Stomach smooth muscle (tissue), 2 donors: ENCODE measurements around the gene PIGT.
"Not testable (repeated sequence)": the region's sequence is repeated elsewhere in the genome, so short reads cannot be mapped to it uniquely, and the experiment has no call there.

Experiments
- H3K27ac ChIP-seq: one replicate; pipeline ENCODE4 v1.7.0; 2013; ENCODE audit warnings: mild to moderate bottlenecking, low read length, inconsistent platforms
- H3K27me3 ChIP-seq, 2 donors: one replicate each; pipeline ENCODE4 v1.7.0; 2013; ENCODE audit warnings: low read length in 2 of 2; ENCODE audit not compliant: insufficient read depth in 2 of 2, control insufficient read depth in 1 of 2
- H3K36me3 ChIP-seq, 2 donors: one replicate each; pipeline ENCODE4 v1.7.0; 2013; ENCODE audit warnings: low read length in 2 of 2; ENCODE audit not compliant: control insufficient read depth in 2 of 2, insufficient read depth in 2 of 2
- H3K4me1 ChIP-seq: one replicate; pipeline ENCODE4 v1.7.0; 2013; ENCODE audit warnings: low read length; ENCODE audit not compliant: control insufficient read depth, insufficient read depth
- H3K4me3 ChIP-seq, 2 donors: one replicate each; pipeline ENCODE4 v1.7.0; 2013; ENCODE audit warnings: low read length in 2 of 2
- H3K9ac ChIP-seq, 2 donors: one replicate each; pipeline ENCODE4 v1.7.0; 2013; ENCODE audit warnings: low read length in 2 of 2, mild to moderate bottlenecking in 1 of 2
- H3K9me3 ChIP-seq, 2 donors: one replicate each; pipeline ENCODE4 v1.7.0; 2013; ENCODE audit warnings: low read length in 2 of 2; ENCODE audit not compliant: control insufficient read depth in 2 of 2
- donor health status: healthy.
- donor health status: Pancreatic carcinoma.

PIGT gene

DNA sequence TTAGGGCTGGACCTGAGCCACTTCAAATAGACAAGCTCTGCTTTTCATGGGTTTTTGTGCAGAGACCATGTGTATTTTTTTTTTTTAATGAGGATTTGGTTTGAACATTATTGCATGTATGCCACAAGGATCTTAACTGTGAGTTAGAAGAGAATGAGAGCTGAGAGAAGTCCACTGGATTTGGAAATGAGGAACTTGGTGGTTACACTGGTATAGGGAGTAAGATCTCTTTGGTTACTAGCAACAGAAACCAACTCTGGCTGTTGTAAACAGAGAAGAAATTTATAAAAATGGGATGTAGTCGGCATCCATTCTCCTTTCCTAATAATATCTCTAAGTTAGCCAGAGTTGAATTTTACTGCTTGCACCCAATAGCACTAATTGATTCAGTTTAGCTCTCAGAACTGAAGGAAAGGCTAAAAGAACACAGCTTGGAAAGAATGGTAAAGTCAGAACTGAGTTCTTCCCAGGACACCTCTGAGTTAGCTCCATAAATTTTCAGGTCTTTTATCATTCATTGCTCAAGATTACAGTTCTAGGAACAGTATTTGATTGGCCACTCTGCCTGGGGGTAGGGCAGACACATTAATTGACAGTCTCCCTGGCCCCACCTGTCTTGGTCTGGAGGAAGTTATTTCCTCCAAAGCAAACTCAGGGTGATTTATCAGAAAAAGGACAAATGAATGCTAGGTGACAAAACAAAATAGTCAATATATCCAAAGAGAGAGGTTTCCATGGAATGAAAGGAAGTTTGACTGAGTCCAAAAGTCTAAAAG, 49.7 kb downstream of the PIGT start:
- no peak overlapping the region for H3K4me3 ChIP-seq
- H3K36me3 ChIP-seq: no peaks in the 10 kb centered on the region
- peaks cover 12% of the 10 kb centered on the region for H3K4me1 ChIP-seq
- no peaks in the 10 kb centered on the region for H3K9me3 ChIP-seq
- H3K27ac ChIP-seq: no peak overlapping the region
- no peak overlapping the region for H3K9ac ChIP-seq
- H3K27me3 ChIP-seq: peaks cover 6 to 7% of the 10 kb centered on the region in 2 donors

DNA sequence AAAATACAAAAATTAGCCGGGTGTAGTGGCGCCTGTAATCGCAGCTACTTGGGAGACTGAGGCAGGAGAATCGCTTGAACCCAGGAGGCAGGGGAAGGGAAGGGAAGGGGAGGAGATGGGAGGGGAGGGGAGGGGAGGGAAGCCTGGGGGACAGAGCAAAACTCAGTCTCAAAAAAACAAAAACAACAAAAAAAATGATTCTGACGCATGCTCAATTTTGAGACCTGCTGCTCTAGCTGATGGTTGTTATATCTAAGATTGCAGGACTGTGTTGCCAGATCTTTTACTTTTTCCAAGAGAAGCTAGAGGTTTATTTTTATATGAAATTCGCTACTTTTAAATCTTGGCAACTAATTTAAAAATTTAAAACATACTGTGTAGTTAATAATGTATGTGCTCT, 51.2 kb downstream of the PIGT start:
- Histone ChIP-seq H3K36me3 (no peaks in the 10 kb centered on the region), H3K4me1 (peaks cover 20% of the 10 kb centered on the region), H3K27me3 (peaks cover 6 to 13% of the 10 kb centered on the region in 2 donors), H3K4me3 (no peak overlapping the region), H3K9me3 (no peaks in the 10 kb centered on the region), H3K9ac (no peak overlapping the region), H3K27ac (no peak overlapping the region)

DNA sequence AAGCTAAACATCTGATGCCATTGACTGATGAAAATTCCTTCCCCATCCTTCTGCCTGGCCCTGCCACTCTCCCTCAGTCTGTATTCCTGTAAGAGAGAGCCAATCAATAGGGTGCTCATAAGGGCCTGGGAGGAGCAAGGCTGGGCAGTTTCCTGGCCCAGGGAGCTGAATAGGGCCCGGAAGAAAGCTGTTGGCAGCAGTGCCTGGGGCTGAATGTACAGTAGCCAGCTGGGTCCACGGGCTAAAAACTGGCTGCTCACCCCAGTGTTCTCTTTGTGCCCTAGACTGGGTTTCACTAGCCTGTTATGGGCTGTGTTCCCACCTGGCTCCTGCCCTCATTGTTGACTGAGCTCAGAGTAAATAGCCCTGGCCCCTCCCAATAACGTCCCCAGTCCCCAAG, 51.9 kb downstream of the PIGT start:
- no peaks in the 10 kb centered on the region for H3K36me3 ChIP-seq
- no peak overlapping the region for H3K27ac ChIP-seq
- peaks cover 20% of the 10 kb centered on the region for H3K4me1 ChIP-seq
- H3K4me3 ChIP-seq: no peak overlapping the region
- no peak overlapping the region for H3K9ac ChIP-seq
- no peaks in the 10 kb centered on the region for H3K9me3 ChIP-seq
- H3K27me3 ChIP-seq: peaks cover 6 to 13% of the 10 kb centered on the region in 2 donors

DNA sequence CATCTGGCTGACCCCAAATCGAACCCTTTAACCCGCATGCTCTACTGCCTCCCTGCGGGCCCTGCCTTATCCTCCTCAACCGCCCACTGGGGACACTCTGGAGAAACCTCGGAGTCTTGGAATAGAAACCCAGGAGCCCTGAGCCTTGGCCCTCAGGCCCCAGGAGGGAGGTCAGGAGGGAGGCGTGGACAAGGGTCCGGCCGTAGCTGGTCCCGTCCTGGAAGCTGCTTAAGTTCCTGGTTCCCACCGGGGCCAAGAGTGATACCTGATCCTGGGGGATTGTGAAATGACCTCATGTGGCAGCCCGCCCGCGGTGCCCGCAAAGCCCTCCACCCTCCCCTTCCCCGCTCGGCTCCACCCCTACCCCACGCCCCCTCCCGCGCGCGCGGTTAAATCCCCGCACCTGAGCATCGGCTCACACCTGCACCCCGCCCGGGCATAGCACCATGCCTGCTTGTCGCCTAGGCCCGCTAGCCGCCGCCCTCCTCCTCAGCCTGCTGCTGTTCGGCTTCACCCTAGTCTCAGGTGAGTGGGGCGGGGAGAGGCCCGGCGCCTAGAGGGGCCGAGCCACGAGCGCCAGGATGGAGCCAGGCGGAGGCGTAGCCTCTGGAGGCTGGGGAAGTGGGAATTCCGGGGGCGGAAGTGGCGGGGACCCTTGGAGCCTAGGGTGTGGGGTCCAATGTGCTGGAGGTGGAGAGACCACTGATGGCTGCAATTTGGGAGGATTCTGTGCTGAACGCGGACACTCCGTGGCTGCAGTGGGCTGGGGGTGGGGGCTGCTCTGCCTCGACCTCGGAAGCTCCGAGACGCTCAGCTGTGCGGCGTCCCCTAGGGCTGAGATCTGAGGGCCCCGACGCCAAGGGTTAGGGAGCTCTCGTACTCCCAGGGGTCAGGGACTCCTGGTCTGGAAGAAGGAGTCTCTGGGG, 53.7 kb downstream of the PIGT start, which contains the start of gene WFDC2:
Gene WFDC2 (plus strand): TSS at position 418 of the 926 bp plus-strand sequence. CDS start 29 bp downstream, at position 447.
- H3K27me3 ChIP-seq: peaks cover 6 to 11% of the 10 kb centered on the region in 2 donors
- H3K9me3 ChIP-seq: no peaks in the 10 kb centered on the region
- H3K4me3 ChIP-seq: peak within 1 kb of the TSS; percentile 59 to 76
- peak within 1 kb of the TSS; percentile 49 to 62 for H3K9ac ChIP-seq
- H3K27ac ChIP-seq: no peak within 1 kb of the TSS
- peaks cover 20% of the 10 kb centered on the region for H3K4me1 ChIP-seq
- no peaks in the 10 kb centered on the region for H3K36me3 ChIP-seq

DNA sequence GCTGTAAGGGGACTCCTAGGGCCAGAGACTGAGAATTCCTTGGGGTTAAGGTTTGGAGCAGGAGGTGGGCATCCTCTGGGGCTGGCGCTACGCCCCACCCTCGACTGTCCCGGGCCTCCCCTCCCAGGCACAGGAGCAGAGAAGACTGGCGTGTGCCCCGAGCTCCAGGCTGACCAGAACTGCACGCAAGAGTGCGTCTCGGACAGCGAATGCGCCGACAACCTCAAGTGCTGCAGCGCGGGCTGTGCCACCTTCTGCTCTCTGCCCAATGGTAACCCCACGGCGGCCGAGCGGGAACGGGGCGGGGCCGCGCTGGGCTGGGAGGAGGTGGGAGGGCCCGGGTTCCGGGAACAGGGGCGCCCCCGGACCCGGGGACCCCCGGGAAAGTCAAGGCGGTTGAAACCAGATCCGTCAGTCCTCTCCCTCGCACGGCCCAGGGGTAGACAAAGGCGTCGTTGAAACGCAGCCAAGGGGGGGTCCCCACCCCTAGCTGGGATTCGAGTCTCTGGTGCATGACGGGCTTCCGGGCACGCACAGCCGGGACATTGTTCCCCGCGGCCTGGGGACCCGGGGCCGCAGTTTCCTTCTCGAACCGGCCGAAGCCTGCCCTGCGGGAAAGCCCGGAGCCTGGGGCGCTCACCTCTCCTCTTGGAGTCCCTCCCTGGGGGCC, 54.5 kb downstream of the PIGT start:
- H3K27ac ChIP-seq: no peak overlapping the region
- H3K4me1 ChIP-seq: peaks cover 20% of the 10 kb centered on the region
- H3K9me3 ChIP-seq: no peaks in the 10 kb centered on the region
- H3K36me3 ChIP-seq: no peaks in the 10 kb centered on the region
- peak overlapping the region; percentile 49 to 62 for H3K9ac ChIP-seq
- H3K4me3 ChIP-seq: peak overlapping the region; percentile 59 to 76
- H3K27me3 ChIP-seq: peaks cover 6 to 11% of the 10 kb centered on the region in 2 donors

DNA sequence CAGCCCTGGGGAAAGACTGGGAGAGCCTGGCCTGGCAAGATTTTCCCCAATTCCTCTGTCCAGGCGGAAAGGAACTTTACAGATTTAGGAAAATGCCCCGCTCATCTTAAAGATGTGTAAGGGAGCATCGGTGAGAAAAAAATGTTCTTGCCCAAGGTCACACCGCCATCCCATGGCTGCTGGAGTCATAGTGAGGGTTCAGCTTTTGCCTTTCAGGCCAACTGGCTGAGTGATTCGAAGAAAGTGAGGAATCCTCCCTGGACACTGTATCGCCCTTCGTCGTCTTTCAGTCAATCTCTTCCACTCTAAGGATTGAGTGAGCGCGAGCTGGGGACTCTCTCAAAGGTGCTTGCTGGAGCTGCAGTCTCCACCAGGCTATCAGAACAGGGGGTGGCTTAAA, 55.0 kb downstream of the PIGT start:
- no peaks in the 10 kb centered on the region for H3K9me3 ChIP-seq
- peak overlapping the region; percentile 59 to 76 for H3K4me3 ChIP-seq
- H3K27me3 ChIP-seq: peaks cover 6 to 11% of the 10 kb centered on the region in 2 donors
- no peaks in the 10 kb centered on the region for H3K36me3 ChIP-seq
- H3K27ac ChIP-seq: no peak overlapping the region
- H3K9ac ChIP-seq: peak overlapping the region; percentile 49 to 62
- H3K4me1 ChIP-seq: peaks cover 20% of the 10 kb centered on the region

DNA sequence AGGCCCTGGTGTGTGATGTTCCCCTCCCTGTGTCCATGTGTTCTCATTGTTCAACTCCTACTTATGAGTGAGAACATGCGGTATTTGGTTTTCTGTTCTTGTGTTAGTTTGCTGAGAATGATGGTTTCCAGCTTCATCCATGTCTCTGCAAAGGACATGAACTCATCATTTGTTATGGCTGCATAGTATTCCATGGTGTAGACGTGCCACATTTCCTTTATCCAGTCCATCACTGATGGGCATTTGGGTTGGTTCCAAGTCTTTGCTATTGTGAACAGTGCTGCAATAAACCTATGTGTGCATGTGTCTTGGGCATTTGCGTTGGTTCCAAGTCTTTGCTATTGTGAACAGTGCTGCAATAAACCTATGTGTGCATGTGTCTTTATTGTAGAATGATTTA, 56.3 kb downstream of the PIGT start:
- Histone ChIP-seq H3K4me1 (peaks cover 20% of the 10 kb centered on the region), H3K27me3 (peaks cover 6 to 11% of the 10 kb centered on the region in 2 donors)
- H3K9ac ChIP-seq, H3K9me3 ChIP-seq, H3K27ac ChIP-seq, H3K36me3 ChIP-seq, H3K4me3 ChIP-seq: not testable (repeated sequence)
